ENCODE results near the gene ZBTB20. TPM values are rescaled to one million over a fixed set of nuclear protein-coding genes. Genes with fewer than 3 reads are reported as not detected.

Gene ZBTB20
- total and polyA plus RNA-seq, 2 donors (not counting 1 experiment from before 2014, with no cell fraction given): 4.0 to 22.5 TPM

- Histone ChIP-seq H3K36me3 (ENCODE audit: control insufficient read depth, insufficient read depth, low read length) (no peaks in the 10 kb centered on the region), H3K4me1 (ENCODE audit: control insufficient read depth, extremely low read depth, insufficient read depth, low read length) (no peaks in the 10 kb centered on the region), H2AFZ (ENCODE audit: low read length) (no peak overlapping the region), H4K20me1 (ENCODE audit: control insufficient read depth, extremely low read depth, insufficient read depth, low read length) (no peaks in the 10 kb centered on the region), H3K27me3 (ENCODE audit: control insufficient read depth, insufficient read depth, low read length) (no peaks in the 10 kb centered on the region), H3K4me3 (replicated peaks in 1 of 4; ENCODE audit: control extremely low read depth in 1 of 4, insufficient read depth in 1 of 4, low read depth in 3 of 4, low read length in 4 of 4) (no peak overlapping the region), H3K9me3 (ENCODE audit: control insufficient read depth, insufficient read depth, low read depth, low read length) (no peaks in the 10 kb centered on the region), H3K9ac (ENCODE audit: insufficient read depth, low read length) (no peak overlapping the region), H3K79me2 (ENCODE audit: control insufficient read depth, insufficient read depth, low read length) (no peaks in the 10 kb centered on the region), H3K4me2 (ENCODE audit: extremely low read depth, insufficient read depth, low read length) (no peak overlapping the region), H3K27ac (ENCODE audit: insufficient read depth, low read length) (no peak overlapping the region)
- DNase-seq (ENCODE audit: low read depth in 2 of 2): no peak
- TF ChIP-seq EZH2 (IDR thresholded peaks at IDR 0.05; ENCODE audit: low read length, missing control alignments): no peak
- TF ChIP-seq CTCF (conservative IDR thresholded peaks at IDR 0.05 in 1 of 2, IDR thresholded peaks at IDR 0.05 in 1 of 2; ENCODE audit: low read depth in 1 of 2, low read length in 2 of 2): no peak
Measured at GRCh38 chr3:114850898-114851297, 296.2 kb downstream of the ZBTB20 start.

- TF ChIP-seq CTCF (conservative IDR thresholded peaks at IDR 0.05 in 1 of 2, IDR thresholded peaks at IDR 0.05 in 1 of 2; ENCODE audit: low read depth in 1 of 2, low read length in 2 of 2) (no peak), EZH2 (IDR thresholded peaks at IDR 0.05; ENCODE audit: low read length, missing control alignments) (no peak)
- H3K4me1 ChIP-seq (ENCODE audit: control insufficient read depth, extremely low read depth, insufficient read depth, low read length): no peaks in the 10 kb centered on the region
- H3K27ac ChIP-seq (ENCODE audit: insufficient read depth, low read length): no peak overlapping the region
Measured at GRCh38 chr3:114848643-114849350, 298.3 kb downstream of the ZBTB20 start.

GRCh38 chr3:114848082-114848481, 299.0 kb downstream of the ZBTB20 start:
- no peaks in the 10 kb centered on the region for H3K4me1 ChIP-seq (ENCODE audit: control insufficient read depth, extremely low read depth, insufficient read depth, low read length)
- H3K9ac ChIP-seq (ENCODE audit: insufficient read depth, low read length): no peak overlapping the region
- H2AFZ ChIP-seq (ENCODE audit: low read length): no peak overlapping the region
- H4K20me1 ChIP-seq (ENCODE audit: control insufficient read depth, extremely low read depth, insufficient read depth, low read length): no peaks in the 10 kb centered on the region
- H3K79me2 ChIP-seq (ENCODE audit: control insufficient read depth, insufficient read depth, low read length): no peaks in the 10 kb centered on the region
- H3K4me3 ChIP-seq (replicated peaks in 1 of 4; ENCODE audit: control extremely low read depth in 1 of 4, insufficient read depth in 1 of 4, low read depth in 3 of 4, low read length in 4 of 4): no peak overlapping the region
- no peak overlapping the region for H3K4me2 ChIP-seq (ENCODE audit: extremely low read depth, insufficient read depth, low read length)
- no peaks in the 10 kb centered on the region for H3K9me3 ChIP-seq (ENCODE audit: control insufficient read depth, insufficient read depth, low read depth, low read length)
- no peak for DNase-seq (ENCODE audit: low read depth in 2 of 2)
- no peaks in the 10 kb centered on the region for H3K27me3 ChIP-seq (ENCODE audit: control insufficient read depth, insufficient read depth, low read length)
- H3K36me3 ChIP-seq (ENCODE audit: control insufficient read depth, insufficient read depth, low read length): no peaks in the 10 kb centered on the region
- TF ChIP-seq CTCF (conservative IDR thresholded peaks at IDR 0.05 in 1 of 2, IDR thresholded peaks at IDR 0.05 in 1 of 2; ENCODE audit: low read depth in 1 of 2, low read length in 2 of 2): no peak
- no peak for TF ChIP-seq EZH2 (IDR thresholded peaks at IDR 0.05; ENCODE audit: low read length, missing control alignments)
- no peak overlapping the region for H3K27ac ChIP-seq (ENCODE audit: insufficient read depth, low read length)

More at GRCh38 chr3:114848643-114849350, 298.3 kb downstream of the ZBTB20 start:
- H3K9me3 ChIP-seq (ENCODE audit: control insufficient read depth, insufficient read depth, low read depth, low read length): no peaks in the 10 kb centered on the region
- DNase-seq (ENCODE audit: low read depth in 2 of 2): no peak
- H3K79me2 ChIP-seq (ENCODE audit: control insufficient read depth, insufficient read depth, low read length): no peaks in the 10 kb centered on the region
- no peak overlapping the region for H3K9ac ChIP-seq (ENCODE audit: insufficient read depth, low read length)
- no peaks in the 10 kb centered on the region for H4K20me1 ChIP-seq (ENCODE audit: control insufficient read depth, extremely low read depth, insufficient read depth, low read length)
- no peaks in the 10 kb centered on the region for H3K36me3 ChIP-seq (ENCODE audit: control insufficient read depth, insufficient read depth, low read length)
- H3K27me3 ChIP-seq (ENCODE audit: control insufficient read depth, insufficient read depth, low read length): no peaks in the 10 kb centered on the region
- H3K4me3 ChIP-seq (replicated peaks in 1 of 4; ENCODE audit: control extremely low read depth in 1 of 4, insufficient read depth in 1 of 4, low read depth in 3 of 4, low read length in 4 of 4): no peak overlapping the region
- no peak overlapping the region for H2AFZ ChIP-seq (ENCODE audit: low read length)
- H3K4me2 ChIP-seq (ENCODE audit: extremely low read depth, insufficient read depth, low read length): no peak overlapping the region
